Heart left ventricle (tissue), 13 donors: ENCODE data around the gene PRPF19.

Experiments used
- POLR2A ChIP-seq, 2 donors: fragments of 450-650 bp; IDR thresholded peaks; one replicate each; pipeline ENCODE4 v1.6.1; 2017; ENCODE audit warnings: antibody characterized with exemption in 2 of 2, mild to moderate bottlenecking in 2 of 2, moderate library complexity in 2 of 2
- TF ChIP-seq, protein P1 (sequence below), 12 donors: fragments of 200-600 bp; sonication (generic) in 4 of 12; IDR thresholded peaks; one replicate each; pipeline versions ENCODE4 v1.5.0 to v1.8.0; 2018 to 2022; ENCODE audit warnings: antibody characterized with exemption in 12 of 12, mild to moderate bottlenecking in 5 of 12
- donor health status: ischemic (EF 13 %, LVEDD 7.1; RV severe dilation, severe dysfunction).
- donor health status: DM: no; HTN: yes; CAD: no.
- donor health status: DM: no; HTN: no; CAD: no.
- donor health status: ischemic (EF 25% LVEDD 6.9; RV normal size, moderate dysfunction).
- donor health status: ischemic (EF 25% LVEDD 5.7; RV mildly dilated, moderate dysfunction).
- donor health status: ischemic (EF 35%, LVEDD 5.7; RV mildly dilated, moderate dysfunction).
- donor health status: nonischemic (EF 11% LVEDD 7.7; RV severe dilation, severe dysfunction).
- donor health status: DM: yes; HTN: yes; CAD: no.
- donor health status: PGD.
- donor health status: ischemic (EF 29% LVEDD 5.4; RV normal size, mild dysfunction).
- donor health status: nonischemic (EF 23%, LVEDD 6.1; RV moderate dilation, normal function).

DNA sequence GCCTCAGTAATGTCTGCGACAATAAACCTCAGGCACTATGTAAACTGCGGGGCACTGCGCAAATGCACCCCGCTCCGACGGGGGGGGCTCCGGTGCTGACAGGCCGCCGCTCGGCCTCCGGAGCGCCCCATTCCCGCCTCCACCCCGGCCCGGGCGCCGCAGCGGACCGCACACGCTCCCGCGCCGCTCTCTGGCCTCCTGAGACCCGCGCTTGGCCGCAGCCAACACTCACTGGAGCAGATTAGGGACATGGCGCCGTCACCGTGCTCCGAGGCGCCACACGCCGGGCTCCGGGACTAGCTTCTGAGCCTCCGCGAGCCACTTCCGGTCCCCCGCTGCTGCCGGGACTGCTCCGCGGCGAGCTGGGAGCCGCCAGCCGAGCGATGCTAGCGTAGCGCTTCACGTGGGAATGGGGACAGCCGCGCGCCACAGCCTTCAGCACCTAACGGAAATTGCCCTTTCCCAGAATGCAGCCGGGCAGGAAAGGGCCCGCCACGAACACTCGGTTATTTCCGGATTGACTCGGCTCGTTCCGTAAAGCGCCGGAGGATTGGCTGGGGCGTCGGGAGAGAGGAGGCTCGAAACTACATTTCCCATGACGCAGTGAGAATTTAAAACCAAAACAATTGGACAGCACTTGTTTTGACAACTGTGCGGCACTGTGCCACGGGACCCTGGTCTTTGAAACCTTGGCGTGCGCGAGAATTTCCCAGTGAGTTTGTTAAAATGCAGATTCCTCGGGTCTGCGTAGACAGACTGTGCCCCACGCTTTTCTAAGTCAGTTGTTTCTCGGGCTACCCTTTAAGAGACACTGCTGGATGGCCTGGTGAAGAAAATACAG, at the start of gene PRPF19:
- TF ChIP-seq, protein P1, sequence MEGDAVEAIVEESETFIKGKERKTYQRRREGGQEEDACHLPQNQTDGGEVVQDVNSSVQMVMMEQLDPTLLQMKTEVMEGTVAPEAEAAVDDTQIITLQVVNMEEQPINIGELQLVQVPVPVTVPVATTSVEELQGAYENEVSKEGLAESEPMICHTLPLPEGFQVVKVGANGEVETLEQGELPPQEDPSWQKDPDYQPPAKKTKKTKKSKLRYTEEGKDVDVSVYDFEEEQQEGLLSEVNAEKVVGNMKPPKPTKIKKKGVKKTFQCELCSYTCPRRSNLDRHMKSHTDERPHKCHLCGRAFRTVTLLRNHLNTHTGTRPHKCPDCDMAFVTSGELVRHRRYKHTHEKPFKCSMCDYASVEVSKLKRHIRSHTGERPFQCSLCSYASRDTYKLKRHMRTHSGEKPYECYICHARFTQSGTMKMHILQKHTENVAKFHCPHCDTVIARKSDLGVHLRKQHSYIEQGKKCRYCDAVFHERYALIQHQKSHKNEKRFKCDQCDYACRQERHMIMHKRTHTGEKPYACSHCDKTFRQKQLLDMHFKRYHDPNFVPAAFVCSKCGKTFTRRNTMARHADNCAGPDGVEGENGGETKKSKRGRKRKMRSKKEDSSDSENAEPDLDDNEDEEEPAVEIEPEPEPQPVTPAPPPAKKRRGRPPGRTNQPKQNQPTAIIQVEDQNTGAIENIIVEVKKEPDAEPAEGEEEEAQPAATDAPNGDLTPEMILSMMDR (IDR thresholded peaks at IDR 0.05): peak in 1 of 12 donors; percentile 4
- TF ChIP-seq POLR2A (IDR thresholded peaks at IDR 0.05): peak in 1 of 2 donors; percentile 72
